HG03108 (cell line): ENCODE data around the gene FRMD1.

Experiments
- ATAC-seq: cut with Tn5 transposase; IDR thresholded peaks from one replicate; pipeline ENCODE4 v1.9.1; 2021; ENCODE audit warnings: moderate library complexity; ENCODE audit not compliant: unreplicated experiment

FRMD1 gene

GRCh38 chr6:168056892-168057527 is 22.0 kb downstream of the FRMD1 start:
- no peak for ATAC-seq

GRCh38 chr6:168055696-168056489 is 23.1 kb downstream of the FRMD1 start:
- ATAC-seq, result no peak

GRCh38 chr6:168054765-168055560 is 24.0 kb downstream of the FRMD1 start:
- no peak for ATAC-seq

- ATAC-seq, result no peak
These were observed 25.0 kb downstream of the FRMD1 start for GRCh38 chr6:168053957-168054471.

- ATAC-seq, result no peak
These were observed 25.7 kb downstream of the FRMD1 start for GRCh38 chr6:168053086-168053956.

GRCh38 chr6:168052291-168052891 is 26.6 kb downstream of the FRMD1 start:
- ATAC-seq, result no peak

GRCh38 chr6:168051648-168052047 is 27.4 kb downstream of the FRMD1 start:
- ATAC-seq, result no peak

- no peak for ATAC-seq
These were observed 28.0 kb downstream of the FRMD1 start for GRCh38 chr6:168050881-168051586.

- ATAC-seq, result no peak
These were observed 28.7 kb downstream of the FRMD1 start for GRCh38 chr6:168050225-168050880.

GRCh38 chr6:168049706-168050224 is 29.2 kb downstream of the FRMD1 start:
- ATAC-seq, result no peak

- ATAC-seq, result no peak
These were observed 29.7 kb downstream of the FRMD1 start for GRCh38 chr6:168049277-168049676.

GRCh38 chr6:168048724-168049025 is 30.3 kb downstream of the FRMD1 start:
- no peak for ATAC-seq

GRCh38 chr6:168047841-168048723 is 30.9 kb downstream of the FRMD1 start:
- ATAC-seq, result no peak

- ATAC-seq, result no peak
These were observed 32.3 kb downstream of the FRMD1 start for GRCh38 chr6:168046696-168047095.

- no peak for ATAC-seq
These were observed 33.0 kb downstream of the FRMD1 start for GRCh38 chr6:168045706-168046620.

- no peak for ATAC-seq
These were observed 33.8 kb downstream of the FRMD1 start for GRCh38 chr6:168045141-168045691.
